GM12878 (cell line): ENCODE data around the gene NUDT6. TPM values are rescaled to one million over a fixed set of nuclear protein-coding genes. Genes with fewer than 3 reads are reported as not detected.

Experiments used
- ATAC-seq: fragments of 200-7000 bp; cut with Tn5 transposase; 3 replicates; pipeline ENCODE4 v1.9.1; 2020; ENCODE audit warnings: mild to moderate bottlenecking, moderate library complexity
- BruUV-seq: library from RNA; stranded (reverse); fragments of 400-500 nt; replicated peaks from 2 replicates; lab custom pipeline; 2021; lab: Mats Ljungman, UMichigan
- CTCF ChIA-PET: fragments of 300-600 bp; sonication (Branson Sonifier 250); formaldehyde crosslinking; extraction: SDS; loops from one replicate; lab custom pipeline; 2021; ENCODE audit warnings: inconsistent platforms; lab: Yijun Ruan, JAX
- POLR2A ChIA-PET: fragments of 350-600 bp; formaldehyde crosslinking; extraction: SDS; loops from one replicate; lab custom pipeline; 2021; ENCODE audit warnings: inconsistent platforms; lab: Charles Lee
- RAD21 ChIA-PET: fragments of 300-600 bp; sonication (Branson Sonifier 250); formaldehyde crosslinking; loops from one replicate; lab custom pipeline; 2023; ENCODE audit warnings: antibody characterized with exemption; ENCODE audit not compliant: unreplicated experiment; lab: Charles Lee
- SMC1A ChIA-PET: fragments of 300-600 bp; sonication (Branson Sonifier 250); formaldehyde crosslinking; loops from one replicate; lab custom pipeline; 2023; ENCODE audit not compliant: unreplicated experiment, uncharacterized antibody; lab: Charles Lee
- DNase-seq: peaks from one replicate; pipeline ENCODE4 v3.0.0-alpha.2; 2011; ENCODE audit warnings: low read depth, low spot score
- FAIRE-seq: peaks from 3 replicates; lab custom pipeline; 2011; peaks lifted over from hg19 to GRCh38; lab: Jason Lieb, UNC
- H2AFZ ChIP-seq: 2 replicates; pipeline ENCODE4 v1.6.0; 2011; ENCODE audit warnings: low read depth, low read length, control low read depth; ENCODE audit not compliant: control insufficient read depth
- H3K27ac ChIP-seq: 2 replicates; pipeline ENCODE4 v1.5.1; 2011; ENCODE audit warnings: control low read depth; ENCODE audit not compliant: control insufficient read depth, insufficient read depth
- H3K27me3 ChIP-seq, 2 experiments: replicated peaks in 1 of 2; 2 replicates each; pipeline versions ENCODE4 v1.6.0 to v1.6.1; 2011; ENCODE audit warnings: low read length in 1 of 2; ENCODE audit not compliant: control insufficient read depth in 2 of 2, insufficient read depth in 2 of 2
- H3K36me3 ChIP-seq, 2 experiments: 2 replicates each; pipeline ENCODE4 v1.5.1; 2011; ENCODE audit warnings: low read length in 1 of 2; ENCODE audit not compliant: control insufficient read depth in 2 of 2, insufficient read depth in 2 of 2
- H3K4me1 ChIP-seq: 2 replicates; pipeline ENCODE4 v1.6.1; 2011; ENCODE audit warnings: mild to moderate bottlenecking, low read length, moderate library complexity, mixed read lengths; ENCODE audit not compliant: control insufficient read depth, insufficient read depth
- H3K4me2 ChIP-seq: 2 replicates; pipeline ENCODE4 v1.6.0; 2011; ENCODE audit warnings: control low read depth; ENCODE audit not compliant: control insufficient read depth, insufficient read depth
- H3K4me3 ChIP-seq: fragments of 200-600 bp; sonication (generic); 2 replicates; pipeline ENCODE4 v1.5.1; 2016
- H3K79me2 ChIP-seq: 2 replicates; pipeline ENCODE4 v1.6.0; 2011; ENCODE audit warnings: low read length; ENCODE audit not compliant: control insufficient read depth, insufficient read depth
- H3K9ac ChIP-seq: 2 replicates; pipeline ENCODE4 v1.8.0; 2011; ENCODE audit warnings: low read length, control low read depth, mixed read lengths; ENCODE audit not compliant: control insufficient read depth, insufficient read depth
- H3K9me3 ChIP-seq: replicated peaks from 3 replicates; pipeline ENCODE4 v1.5.1; 2011; ENCODE audit warnings: mild to moderate bottlenecking, low read length; ENCODE audit not compliant: control insufficient read depth, insufficient read depth
- H4K20me1 ChIP-seq: 2 replicates; pipeline ENCODE4 v1.6.0; 2011; ENCODE audit not compliant: control insufficient read depth, insufficient read depth
- CHD4 ChIP-seq: fragments of 200-600 bp; sonication (generic); IDR thresholded peaks from 2 replicates; pipeline ENCODE4 v1.6.1; 2016; ENCODE audit warnings: mild to moderate bottlenecking
- CREB1 ChIP-seq: IDR thresholded peaks from 2 replicates; pipeline ENCODE4 v1.6.1; 2012; ENCODE audit warnings: low read depth, mild to moderate bottlenecking, inconsistent platforms
- ESRRA ChIP-seq: IDR thresholded peaks from 2 replicates; pipeline ENCODE4 v1.6.1; 2012; ENCODE audit warnings: mild to moderate bottlenecking, low read length, improper control_type of control experiment
- MTA2 ChIP-seq: fragments of 450-650 bp; IDR thresholded peaks from 2 replicates; pipeline ENCODE4 v1.6.1; 2016; ENCODE audit warnings: low read depth, mild to moderate bottlenecking, moderate library complexity
- MXI1 ChIP-seq: fragments of 150-350 bp; IDR thresholded peaks from 2 replicates; pipeline ENCODE4 v1.6.1; 2011; ENCODE audit warnings: low read depth, mild to moderate bottlenecking, inconsistent platforms, low read length, improper control_type of control experiment
- NFYB ChIP-seq: IDR thresholded peaks from 2 replicates; pipeline ENCODE4 v1.6.1; 2011; ENCODE audit warnings: low read depth, mild to moderate bottlenecking, low read length, improper control_type of control experiment, moderate library complexity; ENCODE audit not compliant: insufficient read depth
- PKNOX1 ChIP-seq: fragments of 450-650 bp; IDR thresholded peaks from 2 replicates; pipeline ENCODE4 v1.6.1; 2016; ENCODE audit warnings: mild to moderate bottlenecking
- PRDM15 ChIP-seq: fragments of 450-650 bp; formaldehyde crosslinking; IDR thresholded peaks from 2 replicates; pipeline ENCODE4 v1.4.0; 2020; ENCODE audit warnings: mild to moderate bottlenecking, moderate library complexity
- RAD21 ChIP-seq: IDR thresholded peaks from 2 replicates; pipeline ENCODE4 v1.6.1; 2011; ENCODE audit warnings: mild to moderate bottlenecking, low read depth, low read length, moderate library complexity; ENCODE audit not compliant: insufficient read depth
- RELB ChIP-seq: fragments of 450-650 bp; IDR thresholded peaks from 2 replicates; pipeline ENCODE4 v1.6.1; 2017; ENCODE audit warnings: low read depth, mild to moderate bottlenecking, moderate library complexity
- RUNX3 ChIP-seq: IDR thresholded peaks from 2 replicates; pipeline ENCODE4 v1.6.1; 2012; ENCODE audit warnings: low read length, inconsistent platforms
- SMAD1 ChIP-seq: fragments of 450-650 bp; IDR thresholded peaks from 2 replicates; pipeline ENCODE4 v1.6.1; 2018; ENCODE audit warnings: mild to moderate bottlenecking, low read depth; ENCODE audit not compliant: partially characterized antibody
- SP1 ChIP-seq: IDR thresholded peaks from one replicate; pipeline ENCODE4 v1.6.1; 2011; ENCODE audit warnings: low read depth, low read length
- TCF7 ChIP-seq: IDR thresholded peaks from 2 replicates; pipeline ENCODE4 v1.6.1; 2014; ENCODE audit warnings: antibody characterized with exemption, borderline replicate concordance
- YBX1 ChIP-seq: fragments of 450-650 bp; IDR thresholded peaks from 2 replicates; pipeline ENCODE4 v1.6.1; 2016; ENCODE audit warnings: antibody characterized with exemption
- ZNF274 ChIP-seq: IDR thresholded peaks from one replicate; pipeline ENCODE4 v1.8.0; 2011; ENCODE audit not compliant: insufficient read length, insufficient read depth
- WGBS: methylation state at CpG from one replicate; pipeline ENCODE4 v1.1.6; 2016; ENCODE audit warnings: low lambda C conversion rate; ENCODE audit not compliant: insufficient replicate concordance, insufficient coverage; ENCODE audit errors: missing lambda C conversion rate; 5-methylcytosine and 5-hydroxymethylcytosine counted together
- in situ Hi-C: fragments of 300-500 bp; cut with MboI; formaldehyde crosslinking; loops from 9 replicates; pipeline ENCODE4 v1.14.3; 2018; ENCODE audit warnings: mixed read lengths
- intact Hi-C: fragments of 100-400 bp; cut with micrococcal nuclease; formaldehyde crosslinking; loops from one replicate; pipeline ENCODE4 v1.14.2; 2022; ENCODE audit not compliant: unreplicated experiment
- polyA plus RNA-seq, 11 experiments: library from polyadenylated mRNA; depleted of rRNA in 4 of 11; unstranded in 6 of 11; stranded (reverse) in 5 of 11; fragments of >200 nt; fragmentation: Nextera tagmentation in 4 of 11; fragmentation: Illumina TruSeq in 1 of 11; extraction: Ambion mirVana in 4 of 11; extraction: Trizol in 1 of 11; gene quantifications; 1 replicate in 1 of 11; 2 replicates in 10 of 11; pipeline versions ENCODE4 v1.2.1 to v1.2.3, GENCODE V29; 2011 to 2016; ENCODE audit warnings: inconsistent platforms in 2 of 11, missing spikeins in 2 of 11, low read depth in 1 of 11
- total RNA-seq, 4 experiments: library from RNA; depleted of rRNA in 3 of 4; stranded (reverse); fragments of >200 nt in 3 of 4; fragmentation: Illumina TruSeq in 1 of 4; extraction: Trizol in 1 of 4; gene quantifications; 2 replicates each; pipeline versions ENCODE4 v1.2.1 to v1.2.3, GENCODE V29; 2013 to 2021

The NUDT6 gene
- total and polyA plus RNA-seq, 10 of the 15 experiments (the other 5 are each of a cell fraction or from before 2014, with no cell fraction given) = 3.9 to 12.4 (median 6.8) TPM

GRCh38 chr4:122854447-122855352 is 67.7 kb downstream of the NUDT6 start:
- intact Hi-C loops = no loop called here

More at GRCh38 chr4:122854447-122855352, 67.7 kb downstream of the NUDT6 start:
- FAIRE-seq (no peak), ATAC-seq (no peak), DNase-seq (no peak)
- RAD21 ChIA-PET = no interaction called here
- Histone ChIP-seq H3K4me2 (no peak overlapping the region), H4K20me1 (no peaks in the 10 kb centered on the region), H3K79me2 (no peaks in the 10 kb centered on the region), H3K27ac (no peak overlapping the region), H3K9ac (no peak overlapping the region), H2AFZ (no peak overlapping the region), H3K27me3 (no peaks in the 10 kb centered on the region; a peak in 2 of 4 replicates), H3K36me3 (no peaks in the 10 kb centered on the region), H3K4me1 (no peaks in the 10 kb centered on the region), H3K4me3 (no peak overlapping the region), H3K9me3 (no peaks in the 10 kb centered on the region)
- CTCF ChIA-PET = no interaction called here
- SMC1A ChIA-PET = interaction anchor here (1.0 to 1.4 kb wide), 3 partner anchors 15 to 33 kb away, joined by 3 to 4 read pairs (median 3); no protein-coding TSS in a partner anchor
- in situ Hi-C loops = no loop called here
- POLR2A ChIA-PET = no interaction called here
- BruUV-seq = no TSS peak
- no peak for TF ChIP-seq CREB1
- TF ChIP-seq NFYB = no peak
- TF ChIP-seq MTA2 = no peak
- no peak for TF ChIP-seq RELB
- TF ChIP-seq RUNX3 = no peak
- no peak for TF ChIP-seq MXI1
- TF ChIP-seq YBX1 = no peak
- no peak for TF ChIP-seq TCF7
- TF ChIP-seq RAD21 = no peak
- TF ChIP-seq PRDM15 (CRISPR knock-in tag) = no peak
- TF ChIP-seq SP1 = no peak
- no peak for TF ChIP-seq ESRRA
- no peak for TF ChIP-seq CHD4
- TF ChIP-seq SMAD1 = no peak
- TF ChIP-seq PKNOX1 = no peak
- no peak for TF ChIP-seq ZNF274
- WGBS = 78% methylated on average over 10 of the region's 10 CpGs
